ENCODE data around the gene C16orf86. TPM values are rescaled to one million over a fixed set of nuclear protein-coding genes. Genes with fewer than 3 reads are reported as not detected.

C16orf86 gene
- polyA plus RNA-seq, 3 donors, result 4.1 to 11.3 (median 4.6) TPM

DNA sequence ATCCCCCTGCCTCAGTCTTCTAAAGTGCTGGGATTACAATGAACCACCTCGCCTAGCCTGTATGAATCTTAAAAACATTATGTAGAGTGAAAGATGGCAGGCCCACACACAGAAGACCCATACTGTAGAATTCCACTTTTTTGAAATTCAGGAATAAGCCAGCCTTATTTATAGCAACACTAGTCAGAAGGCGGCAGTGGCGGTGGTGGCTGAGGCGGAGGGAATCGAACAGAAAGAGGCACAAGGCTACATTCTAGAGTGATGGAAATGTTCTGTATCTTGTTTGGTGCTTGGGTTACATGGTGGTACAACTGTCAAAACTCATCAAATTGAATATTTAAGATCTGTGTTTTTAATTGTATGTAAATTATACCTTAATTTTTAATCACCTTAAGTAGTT is 41.2 kb downstream of the C16orf86 start:
- Histone ChIP-seq H2AFZ (ENCODE audit: insufficient read depth, low read depth, low read length, poor library complexity, severe bottlenecking) (no peak overlapping the region), H3K27ac (ENCODE audit: low read depth in 1 of 2, low read length in 2 of 2) (no peak overlapping the region), H3K9me3 (replicated peaks in 1 of 2; ENCODE audit: control insufficient read depth in 1 of 2, insufficient read depth in 1 of 2, low read length in 2 of 2) (no peaks in the 10 kb centered on the region), H3K36me3 (replicated peaks in 1 of 2; ENCODE audit: control insufficient read depth in 1 of 2, insufficient read depth in 2 of 2, low read length in 2 of 2) (no peaks in the 10 kb centered on the region), H3K79me2 (ENCODE audit: insufficient read depth, low read length) (peaks cover 15% of the 10 kb centered on the region), H3K4me3 (replicated peaks in 1 of 3; ENCODE audit: low read depth in 2 of 3, low read length in 3 of 3) (no peak overlapping the region), H3K4me1 (ENCODE audit: control insufficient read depth in 1 of 2, insufficient read depth in 2 of 2, low read length in 2 of 2) (no peaks in the 10 kb centered on the region), H3K4me2 (replicated peaks; ENCODE audit: extremely low read depth, low read length, poor library complexity, severe bottlenecking) (no peak overlapping the region), H4K20me1 (ENCODE audit: insufficient read depth, low read length) (no peaks in the 10 kb centered on the region), H3K9ac (ENCODE audit: insufficient read depth, low read length, poor library complexity, severe bottlenecking) (no peak overlapping the region), H3K27me3 (ENCODE audit: control insufficient read depth in 2 of 2, insufficient read depth in 2 of 2, low read length in 2 of 2) (no peaks in the 10 kb centered on the region)
- intact Hi-C loops (cut with micrococcal nuclease), result no loop called here
- Mint-ChIP-seq H3K36me3 (peaks cover 3 to 7% of the 10 kb centered on the region in 2 donors), H3K4me1 (peaks cover 5% of the 10 kb centered on the region), H3K9me3 (peaks cover 0 to 1% (median 0%) of the 10 kb centered on the region in 7 donors), H3K27ac (no peak overlapping the region), H3K4me3 (no peak overlapping the region), H3K27me3 (ENCODE audit: low read depth in 3 of 3) (no peaks in the 10 kb centered on the region)
- no peak for DNase-seq
- TF ChIP-seq, protein P1, sequence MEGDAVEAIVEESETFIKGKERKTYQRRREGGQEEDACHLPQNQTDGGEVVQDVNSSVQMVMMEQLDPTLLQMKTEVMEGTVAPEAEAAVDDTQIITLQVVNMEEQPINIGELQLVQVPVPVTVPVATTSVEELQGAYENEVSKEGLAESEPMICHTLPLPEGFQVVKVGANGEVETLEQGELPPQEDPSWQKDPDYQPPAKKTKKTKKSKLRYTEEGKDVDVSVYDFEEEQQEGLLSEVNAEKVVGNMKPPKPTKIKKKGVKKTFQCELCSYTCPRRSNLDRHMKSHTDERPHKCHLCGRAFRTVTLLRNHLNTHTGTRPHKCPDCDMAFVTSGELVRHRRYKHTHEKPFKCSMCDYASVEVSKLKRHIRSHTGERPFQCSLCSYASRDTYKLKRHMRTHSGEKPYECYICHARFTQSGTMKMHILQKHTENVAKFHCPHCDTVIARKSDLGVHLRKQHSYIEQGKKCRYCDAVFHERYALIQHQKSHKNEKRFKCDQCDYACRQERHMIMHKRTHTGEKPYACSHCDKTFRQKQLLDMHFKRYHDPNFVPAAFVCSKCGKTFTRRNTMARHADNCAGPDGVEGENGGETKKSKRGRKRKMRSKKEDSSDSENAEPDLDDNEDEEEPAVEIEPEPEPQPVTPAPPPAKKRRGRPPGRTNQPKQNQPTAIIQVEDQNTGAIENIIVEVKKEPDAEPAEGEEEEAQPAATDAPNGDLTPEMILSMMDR (IDR thresholded peaks at IDR 0.05), result no peak
- WGBS (ENCODE audit: insufficient coverage), result no CpG with 5 or more reads among the region's 5 CpGs

DNA sequence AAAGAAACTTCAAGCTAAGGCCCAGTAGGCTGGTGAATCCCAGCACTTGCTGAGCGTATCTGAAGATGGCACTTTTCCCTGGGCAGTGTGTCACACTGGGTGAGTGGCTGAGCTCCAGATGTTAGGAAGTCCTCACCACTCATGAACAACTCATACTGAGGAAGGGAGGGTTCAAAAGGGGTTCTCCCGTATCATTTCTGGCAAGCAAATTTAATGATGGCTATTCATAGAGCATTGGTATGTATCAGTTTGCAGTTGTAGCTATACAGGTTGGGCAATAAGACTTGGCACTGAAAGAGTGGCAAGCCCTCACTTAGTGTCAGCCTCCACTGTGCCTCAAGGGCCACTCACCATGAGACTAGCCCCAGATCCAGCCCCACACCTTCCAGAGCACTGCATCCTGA is 41.8 kb downstream of the C16orf86 start:
- no peaks in the 10 kb centered on the region for H3K36me3 ChIP-seq (replicated peaks in 1 of 2; ENCODE audit: control insufficient read depth in 1 of 2, insufficient read depth in 2 of 2, low read length in 2 of 2)
- H3K36me3 Mint-ChIP-seq, result peaks cover 3 to 7% of the 10 kb centered on the region in 2 donors
- no peak for DNase-seq
- WGBS (ENCODE audit: insufficient coverage), result no CpG with 5 or more reads among the region's 2 CpGs
- H3K27me3 ChIP-seq (ENCODE audit: control insufficient read depth in 2 of 2, insufficient read depth in 2 of 2, low read length in 2 of 2), result no peaks in the 10 kb centered on the region
- peaks cover 0 to 1% (median 0%) of the 10 kb centered on the region in 7 donors for H3K9me3 Mint-ChIP-seq
- peaks cover 4% of the 10 kb centered on the region for H4K20me1 ChIP-seq (ENCODE audit: insufficient read depth, low read length)
- intact Hi-C loops (cut with micrococcal nuclease), result no loop called here
- no peak overlapping the region for H3K27ac ChIP-seq (ENCODE audit: low read depth in 1 of 2, low read length in 2 of 2)
- no peaks in the 10 kb centered on the region for H3K9me3 ChIP-seq (replicated peaks in 1 of 2; ENCODE audit: control insufficient read depth in 1 of 2, insufficient read depth in 1 of 2, low read length in 2 of 2)
- no peak overlapping the region for H3K27ac Mint-ChIP-seq
- H3K79me2 ChIP-seq (ENCODE audit: insufficient read depth, low read length), result peaks cover 20% of the 10 kb centered on the region
- H3K4me1 ChIP-seq (ENCODE audit: control insufficient read depth in 1 of 2, insufficient read depth in 2 of 2, low read length in 2 of 2), result peaks cover 4 to 5% of the 10 kb centered on the region in 2 donors
- no peak overlapping the region for H2AFZ ChIP-seq (ENCODE audit: insufficient read depth, low read depth, low read length, poor library complexity, severe bottlenecking)
- no peak overlapping the region for H3K9ac ChIP-seq (ENCODE audit: insufficient read depth, low read length, poor library complexity, severe bottlenecking)
- TF ChIP-seq, protein P1 (IDR thresholded peaks at IDR 0.05), result no peak
- no peak overlapping the region for H3K4me3 Mint-ChIP-seq
- no peak overlapping the region for H3K4me2 ChIP-seq (replicated peaks; ENCODE audit: extremely low read depth, low read length, poor library complexity, severe bottlenecking)
- H3K4me3 ChIP-seq (replicated peaks in 1 of 3; ENCODE audit: low read depth in 2 of 3, low read length in 3 of 3), result no peak overlapping the region
- H3K4me1 Mint-ChIP-seq, result peaks cover 9% of the 10 kb centered on the region
- no peaks in the 10 kb centered on the region for H3K27me3 Mint-ChIP-seq (ENCODE audit: low read depth in 3 of 3)

All from CD14-positive monocyte (primary cell).